ENCODE results near the gene CHMP2A.
"Not testable (repeated sequence)": the region's sequence is repeated elsewhere in the genome, so short reads cannot be mapped to it uniquely, and the experiment has no call there.

CHMP2A gene

DNA sequence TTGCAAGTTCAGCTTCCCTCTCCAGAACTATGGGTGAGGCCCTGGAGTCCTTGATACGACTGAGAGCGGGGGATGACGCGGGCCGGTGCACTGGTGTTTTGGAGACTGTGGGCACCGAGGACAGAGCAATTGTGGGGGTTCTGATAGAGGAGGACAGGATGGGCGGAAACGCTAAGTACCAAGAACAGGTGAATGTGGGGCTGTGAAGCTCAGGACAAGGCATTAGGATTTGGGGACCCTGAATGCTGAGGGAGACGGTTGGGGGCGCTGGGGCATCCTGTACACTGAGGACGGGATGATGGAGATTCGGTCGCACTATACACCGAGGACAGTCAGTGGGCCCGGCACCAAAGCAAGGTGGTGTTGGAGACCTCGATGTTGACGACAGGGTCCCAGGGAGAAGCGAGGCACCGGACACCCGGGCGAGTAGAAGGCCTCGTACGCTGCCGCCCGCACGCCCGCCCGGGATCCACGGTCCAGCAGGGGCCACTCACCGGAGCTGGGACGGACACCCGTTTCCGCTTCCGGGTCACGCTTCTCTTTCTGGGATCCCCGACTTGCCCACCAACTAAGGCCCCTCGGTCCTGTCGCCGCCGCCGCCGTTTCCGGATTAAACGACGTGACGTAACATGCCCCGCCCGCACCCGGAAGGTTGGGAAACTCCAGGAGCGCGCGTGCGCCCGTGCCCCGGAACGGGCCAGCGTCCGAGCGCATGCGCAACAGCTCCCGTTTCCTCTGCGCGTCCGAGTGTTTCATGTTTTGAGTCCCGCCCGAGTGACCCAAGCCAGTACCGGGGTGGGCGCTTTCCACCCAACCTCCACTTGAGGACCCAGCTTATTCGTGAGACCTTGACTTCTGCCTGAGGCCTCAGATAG is at the start of gene CHMP2A:
Gene CHMP2A, minus strand, starts transcription at position 612 of the 875 bp plus-strand sequence. CDS start 893 bp downstream, outside the sequence.
- no peak for DNase-seq

DNA sequence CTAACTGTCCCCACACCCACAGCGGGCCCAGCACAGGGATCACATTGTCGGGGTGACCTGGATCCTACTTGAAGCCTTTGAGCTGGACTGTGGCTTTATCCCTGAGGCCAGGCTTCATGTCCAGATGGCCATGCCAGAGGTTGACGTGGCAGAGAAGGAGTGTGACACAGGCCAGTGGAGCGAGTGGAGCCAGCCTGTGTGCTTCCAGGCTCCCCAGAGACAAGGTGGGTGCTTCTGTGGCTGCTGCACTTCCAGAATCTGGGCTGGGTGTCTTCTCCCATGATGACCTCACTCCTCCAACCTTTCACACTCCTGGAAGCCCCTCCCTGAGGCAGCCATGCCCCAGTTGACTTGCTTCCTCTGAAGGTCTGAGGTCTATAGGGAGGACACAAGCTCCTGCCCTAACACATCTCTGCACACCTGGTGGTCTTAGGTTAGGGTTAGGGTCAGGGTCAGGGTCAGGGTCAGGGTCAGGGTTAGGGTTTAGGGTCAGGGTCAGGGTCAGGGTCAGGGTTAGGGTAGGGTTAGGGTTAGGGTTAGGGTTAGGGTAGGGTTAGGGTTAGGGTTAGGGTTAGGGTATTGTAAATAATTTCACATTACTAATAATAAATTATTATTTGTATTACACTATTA is 31.3 kb upstream of the CHMP2A start:
- no peak for DNase-seq

DNA sequence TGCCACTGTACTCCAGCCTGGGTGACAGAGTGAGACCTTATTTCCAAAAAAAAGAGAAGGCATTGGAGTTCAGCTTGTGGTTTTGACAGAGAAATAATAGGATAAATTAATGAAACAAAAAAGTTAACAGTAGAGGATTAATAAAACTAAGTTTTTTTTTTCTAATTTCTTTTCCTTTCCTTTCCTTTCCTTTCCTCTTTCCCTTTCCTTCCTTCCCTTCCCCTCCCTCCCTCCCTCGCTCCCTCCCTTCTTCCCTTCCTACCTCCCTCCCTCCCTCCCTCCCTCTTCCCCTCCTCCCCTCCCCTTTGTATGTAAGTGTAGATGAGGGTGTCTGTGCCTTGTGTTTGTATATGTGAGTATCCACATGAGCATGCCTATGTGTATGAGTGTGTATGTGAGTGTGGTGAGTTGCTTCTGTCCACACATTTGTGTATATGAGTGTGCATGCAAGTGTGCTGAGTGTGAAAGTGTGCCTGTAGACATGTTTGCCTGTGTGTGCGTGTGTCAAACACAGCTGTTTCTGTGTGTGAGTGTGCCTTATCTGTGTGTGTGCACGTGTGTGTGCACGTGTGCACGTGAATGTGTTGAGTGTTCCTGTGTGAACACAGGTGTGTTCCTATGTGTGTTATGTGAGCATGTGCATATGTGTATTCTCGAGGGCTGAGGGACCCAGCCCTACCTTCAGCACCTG is 30.7 kb upstream of the CHMP2A start:
- no peak for DNase-seq

DNA sequence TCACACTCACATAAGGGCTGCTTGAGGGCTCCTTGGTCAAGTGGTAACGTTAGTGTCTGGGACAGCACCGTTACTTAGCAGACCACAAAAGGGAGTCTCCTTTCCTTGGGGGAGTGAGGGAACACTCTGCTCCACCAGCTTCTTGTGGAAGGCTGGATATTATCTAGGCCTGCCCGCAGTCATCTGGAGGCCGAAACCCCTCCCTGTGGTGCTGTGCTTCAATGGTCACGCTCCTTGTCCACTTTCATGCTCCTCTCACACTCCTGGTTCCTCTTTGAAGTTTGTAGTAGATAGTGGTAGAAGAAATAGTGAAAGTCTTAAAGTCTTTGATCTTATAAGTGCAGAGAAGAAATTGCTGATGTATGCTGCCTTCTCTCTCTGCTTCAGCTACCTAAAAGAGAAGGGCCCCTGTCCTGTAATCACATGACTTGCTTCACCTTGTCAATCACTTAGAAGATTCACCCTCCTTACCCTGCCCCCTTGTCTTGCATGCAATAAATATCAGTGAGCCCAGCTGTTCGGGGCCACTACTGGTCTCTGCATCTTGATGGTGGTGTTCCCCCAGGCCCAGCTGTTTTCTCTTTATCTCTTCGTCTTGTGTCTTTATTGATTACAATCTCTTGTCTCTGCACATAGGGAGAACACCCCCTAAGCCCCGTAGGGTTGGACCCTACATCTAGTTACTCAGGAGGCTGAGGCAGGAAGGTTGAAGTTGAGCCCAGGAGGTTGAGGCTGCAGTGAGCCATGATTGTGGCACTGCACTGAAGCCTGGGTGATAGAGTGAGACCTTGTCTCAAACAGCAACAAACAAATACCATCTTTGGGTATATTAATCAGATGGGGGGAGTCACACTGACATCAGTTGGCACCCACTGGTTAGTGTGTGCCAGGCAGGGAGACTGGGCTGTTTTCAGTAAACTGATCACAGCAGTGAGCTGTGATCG is 29.9 kb upstream of the CHMP2A start:
- no peak for DNase-seq

- no peak for DNase-seq
Measured at GRCh38 chr19:58582985-58583384, 28.1 kb upstream of the CHMP2A start.

DNA sequence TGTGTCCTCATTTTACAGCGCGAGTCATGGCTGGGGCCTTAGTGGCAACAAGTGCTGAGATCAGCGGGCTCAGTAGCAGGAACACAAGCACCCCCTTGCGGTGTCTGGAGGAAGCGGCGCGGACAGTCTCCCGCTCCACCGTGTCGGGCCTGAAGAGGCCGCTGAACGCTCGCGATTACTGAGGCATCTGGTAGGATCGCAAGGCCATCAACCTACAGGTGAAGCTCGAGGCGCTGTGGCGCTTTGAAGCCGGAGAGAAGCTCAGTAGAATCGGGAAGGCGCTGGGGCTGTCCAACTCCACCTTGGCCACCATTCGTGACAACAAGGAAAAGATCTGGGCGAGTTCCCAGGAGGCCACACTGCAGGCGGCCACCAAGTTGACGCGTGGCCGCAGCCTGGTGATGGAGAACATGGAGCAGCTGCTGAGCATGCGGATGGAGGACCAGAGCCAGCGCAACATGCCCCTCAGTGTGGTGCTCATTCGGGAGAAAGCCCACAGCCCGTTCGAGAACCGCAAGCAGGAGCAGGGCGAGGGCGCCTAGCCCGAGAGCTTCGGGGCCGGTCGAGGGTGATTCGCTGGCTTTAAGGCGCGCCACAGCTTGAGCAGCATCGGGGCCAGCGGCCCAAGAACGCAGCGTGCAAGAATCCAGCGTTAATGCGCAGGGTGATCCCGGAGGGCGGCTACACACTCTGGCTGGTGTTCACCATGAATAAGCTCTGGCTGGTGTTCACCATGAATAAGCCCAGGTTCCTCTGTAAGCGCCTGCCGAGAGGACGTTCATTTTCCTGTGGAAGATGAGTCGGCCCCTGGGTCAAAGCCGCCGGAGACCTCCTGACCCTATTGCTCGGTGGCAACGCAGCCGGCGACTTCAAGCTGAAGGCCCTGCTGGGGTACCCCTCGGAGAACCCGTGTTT is 26.6 kb upstream of the CHMP2A start:
- no peak for DNase-seq

DNA sequence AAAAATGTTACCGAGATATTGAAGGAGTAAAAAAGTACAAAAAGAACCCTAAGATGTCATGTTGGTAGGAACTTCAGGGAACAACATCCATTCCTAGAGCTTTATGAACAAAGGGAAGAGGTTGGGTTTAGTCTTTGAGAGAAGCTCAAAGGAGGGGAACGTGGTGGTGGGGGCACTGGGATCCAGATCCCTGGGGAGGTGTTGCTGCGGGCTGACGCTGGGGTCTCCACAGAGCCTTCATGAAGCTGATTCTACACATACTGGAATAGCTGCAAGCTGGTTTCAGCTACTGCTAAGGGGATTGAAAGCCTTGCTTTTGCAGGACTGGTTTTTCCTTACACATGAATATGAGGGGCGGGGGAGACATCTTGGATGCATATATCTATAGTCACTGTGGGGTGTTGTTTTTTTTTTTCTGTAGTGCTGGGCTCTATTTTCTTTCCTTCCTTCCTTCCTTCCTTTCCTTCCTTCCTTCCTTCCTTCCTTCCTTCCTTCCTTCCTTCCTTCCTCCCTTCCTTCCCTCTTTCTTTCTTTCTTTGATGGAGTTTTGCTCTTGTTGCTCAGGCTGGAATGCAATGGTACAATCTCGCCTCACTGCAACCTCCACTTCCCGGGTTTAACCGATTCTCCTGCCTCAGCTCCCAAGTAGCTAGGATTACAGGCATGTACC is 24.7 kb upstream of the CHMP2A start:
- DNase-seq, result no peak

DNA sequence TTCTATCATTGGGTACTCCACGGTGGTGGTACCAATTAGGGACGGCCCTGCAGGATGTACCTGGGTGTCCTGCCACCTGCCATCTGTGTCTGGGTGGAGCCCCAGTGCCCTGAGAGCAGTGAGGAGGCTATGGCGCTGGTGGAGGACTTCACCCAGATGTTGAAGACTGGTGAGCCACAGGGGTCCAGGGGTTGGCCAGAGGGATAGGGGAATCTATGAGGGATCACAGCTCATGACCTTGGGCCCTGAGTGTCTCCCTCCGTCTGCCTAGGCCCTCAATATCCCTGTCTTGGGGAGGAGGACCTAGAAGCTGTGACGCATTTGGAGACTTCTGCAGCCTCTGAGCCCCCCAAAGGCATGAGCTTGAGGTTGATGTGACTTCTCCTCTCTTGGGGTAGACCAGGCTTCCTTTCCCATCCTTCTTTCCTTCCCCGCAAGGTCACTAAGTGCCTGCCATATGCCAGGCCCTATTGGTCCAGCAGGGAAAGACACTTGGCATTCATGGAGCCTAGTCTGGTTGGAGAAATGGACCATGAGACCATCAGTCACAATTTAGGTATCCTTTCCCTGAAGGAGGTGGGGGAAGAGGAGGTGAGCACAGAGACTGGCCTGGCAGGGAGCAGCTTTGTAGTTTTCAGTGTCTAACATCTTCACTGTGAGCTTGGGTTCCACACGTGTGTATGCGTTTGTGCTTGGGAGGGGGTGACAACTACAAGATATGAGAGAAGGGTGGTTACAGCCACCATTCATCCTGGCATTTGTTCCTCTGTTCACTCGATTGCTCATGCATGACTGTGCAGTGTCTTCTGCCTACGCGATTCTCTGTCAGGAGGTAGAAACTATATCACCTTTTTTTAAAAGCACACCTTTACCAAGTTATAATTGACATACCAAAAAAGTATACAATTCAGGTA is 23.4 kb upstream of the CHMP2A start:
- no peak for DNase-seq

DNA sequence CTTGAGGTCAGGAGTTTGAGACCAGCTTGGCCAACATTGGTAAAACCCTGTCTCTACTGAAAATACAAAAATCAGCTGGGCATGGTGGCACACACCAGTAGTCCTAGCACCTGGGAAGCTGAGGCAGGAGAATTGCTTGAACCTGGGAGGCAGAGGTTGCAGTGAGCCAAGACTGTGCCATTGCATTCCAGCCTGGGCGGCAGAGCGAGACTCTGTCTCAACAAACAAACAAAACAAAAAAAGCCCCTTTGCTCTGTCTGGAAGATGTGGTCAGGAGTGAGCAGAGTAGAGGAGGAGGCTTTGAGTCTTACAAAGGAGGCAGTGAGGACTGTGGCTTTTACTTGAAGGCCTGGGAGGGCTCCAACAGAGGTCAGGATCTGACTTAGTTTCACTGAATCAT is 22.7 kb upstream of the CHMP2A start:
- DNase-seq, result not testable (repeated sequence)

DNA sequence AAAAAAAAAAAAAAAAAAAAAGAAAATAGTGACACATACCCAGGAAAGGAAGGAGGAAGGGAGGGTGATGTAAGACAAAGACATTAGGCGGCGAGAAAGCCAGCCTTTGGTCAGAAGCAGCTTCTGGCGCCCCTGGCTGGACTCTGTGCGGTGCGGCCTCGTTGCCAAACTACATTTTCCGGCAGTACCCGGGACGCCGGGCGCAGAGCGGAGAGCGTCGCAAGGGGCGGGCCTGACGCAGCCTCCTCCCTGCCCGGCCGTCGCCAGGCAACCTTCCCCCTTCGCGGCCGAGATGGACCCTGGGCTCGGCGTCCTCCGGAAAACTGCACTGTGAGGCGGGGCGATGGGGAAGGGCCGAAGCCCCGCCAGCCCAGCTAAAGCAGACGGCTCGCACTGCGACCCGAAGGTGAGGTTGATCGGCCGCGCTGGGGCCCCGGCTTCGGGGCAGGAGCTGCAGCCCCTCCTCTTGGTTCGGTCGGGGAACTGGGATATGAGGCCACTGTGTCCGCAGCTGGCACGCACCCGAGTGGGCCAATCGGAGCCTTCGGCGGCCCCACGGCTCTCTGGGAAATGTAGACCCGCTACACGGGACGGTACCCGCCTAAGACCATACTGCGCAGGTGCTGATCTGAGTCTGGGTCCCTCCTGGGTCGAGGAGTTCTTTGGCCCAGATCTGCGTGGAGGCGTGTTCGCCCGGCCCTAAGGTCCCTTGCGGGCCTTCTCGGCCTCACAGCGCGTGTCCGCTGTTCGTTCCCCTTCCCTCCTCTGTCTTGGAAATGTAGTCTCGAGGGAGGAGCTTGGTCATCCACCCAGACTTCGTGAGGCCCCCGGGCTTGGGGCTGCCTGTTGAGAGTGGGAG is 20.5 kb upstream of the CHMP2A start:
- DNase-seq, result no peak

- DNase-seq, result no peak
Measured at GRCh38 chr19:58573658-58574164, 18.8 kb upstream of the CHMP2A start.

DNA sequence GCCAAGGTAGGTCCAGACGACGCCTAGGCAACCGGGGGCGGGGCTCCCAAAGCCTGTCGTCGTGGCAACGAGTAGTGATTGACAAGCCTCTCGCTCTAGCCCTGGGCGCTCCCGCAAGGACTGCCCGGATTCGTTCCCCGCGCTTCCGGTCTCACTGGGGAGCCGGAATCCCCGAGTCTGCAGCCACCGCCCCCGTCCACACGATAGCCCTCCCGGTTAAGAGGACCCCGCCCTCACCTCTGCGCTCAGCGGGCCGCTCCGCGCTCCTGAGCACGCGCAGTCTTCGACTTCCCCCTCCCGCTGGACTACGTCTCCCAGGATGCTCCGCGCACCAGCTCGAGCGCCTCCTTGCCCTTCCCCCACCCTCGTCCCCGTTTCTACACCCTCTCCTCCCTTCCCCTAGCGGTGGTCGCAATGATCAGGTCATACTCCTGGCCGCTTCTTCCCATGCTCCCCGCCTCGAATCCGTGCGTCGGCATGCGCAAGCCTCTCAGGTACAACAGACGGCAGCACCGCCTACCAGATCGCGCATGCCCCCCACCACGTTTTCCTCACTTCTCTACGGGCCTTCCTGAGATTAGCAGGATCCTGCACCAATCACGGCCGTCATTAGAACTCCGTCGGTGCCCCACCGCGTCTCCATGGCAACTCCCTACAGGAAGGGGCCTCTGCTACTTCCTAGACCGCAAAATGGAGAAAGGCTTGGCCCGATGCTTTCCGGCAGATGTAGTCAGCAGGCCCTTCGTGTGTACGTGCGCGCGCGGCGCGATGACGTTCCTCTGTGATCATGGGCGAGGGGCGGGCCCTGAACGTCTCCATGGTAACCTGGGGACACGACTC is 18.1 kb upstream of the CHMP2A start, which contains the start of gene MZF1:
Gene MZF1, minus strand, starts transcription at position 518 of the 840 bp plus-strand sequence. CDS start 1,946 bp downstream, outside the sequence.
- DNase-seq, result no peak

GRCh38 chr19:58572026-58572817 is 17.3 kb upstream of the CHMP2A start:
- no peak for DNase-seq

DNA sequence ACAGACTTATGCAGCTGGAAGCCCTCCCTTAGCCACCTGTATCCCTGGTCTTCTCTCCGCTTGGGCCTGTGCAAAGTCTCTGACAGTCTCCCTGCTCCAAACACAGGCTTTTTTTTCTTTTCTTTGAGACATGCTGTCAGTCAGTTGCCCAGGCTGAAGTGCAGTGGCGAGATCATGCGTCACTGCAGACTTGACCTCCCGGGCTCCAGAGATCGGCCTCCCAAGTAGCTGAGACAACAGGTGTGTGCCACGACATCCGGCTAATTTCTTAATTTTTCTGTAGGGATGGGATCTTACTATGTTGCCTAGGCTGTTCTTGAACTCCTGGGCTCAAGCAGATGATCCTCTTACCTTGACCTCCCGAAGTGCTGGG is 16.7 kb upstream of the CHMP2A start:
- no peak for DNase-seq

DNA sequence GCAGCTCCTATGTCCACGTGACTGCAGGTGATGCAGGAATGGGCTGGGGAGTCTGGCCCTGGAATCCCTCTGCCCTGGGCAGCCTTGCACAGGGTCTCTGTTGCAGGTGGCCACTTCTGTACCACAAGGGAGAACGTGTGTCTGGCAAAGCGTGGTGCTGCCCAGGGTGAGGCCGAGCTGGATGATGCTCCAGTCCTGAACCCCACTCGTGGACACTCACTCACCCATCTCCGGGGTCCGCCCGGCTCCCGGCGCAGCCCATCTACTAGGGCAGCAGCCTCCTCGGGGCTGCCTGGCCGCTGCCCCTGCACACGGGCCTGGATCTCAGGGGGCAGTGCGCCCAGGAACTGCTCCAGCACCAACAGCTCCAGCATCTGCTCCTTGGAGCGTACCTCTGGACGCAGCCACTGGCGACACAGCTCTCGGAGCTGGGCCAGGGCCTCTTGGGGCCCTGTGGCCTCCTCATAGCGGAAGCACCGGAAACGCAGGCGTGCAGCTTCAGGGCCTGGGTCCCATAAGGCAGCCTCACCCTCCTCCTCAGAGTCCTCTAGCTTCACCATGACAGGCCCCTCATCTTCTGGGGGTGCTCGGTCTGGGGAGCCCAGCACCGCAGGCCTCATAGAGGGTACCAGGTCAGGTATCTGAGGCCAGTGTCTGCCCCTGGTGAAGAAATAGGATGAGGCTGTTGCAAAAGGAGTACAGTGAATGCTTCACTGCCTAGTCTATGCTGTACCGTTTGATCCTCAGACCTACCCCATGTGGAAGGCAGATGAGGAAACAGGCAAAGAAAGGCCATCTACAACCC is 16.1 kb upstream of the CHMP2A start:
- no peak for DNase-seq

Measured in NCI-H748 treated with DMSO at 0.1 percent for 48 hours (cell line).